Measurements from ENCODE around the gene LAMA2.
"Not testable (repeated sequence)": the region's sequence is repeated elsewhere in the genome, so short reads cannot be mapped to it uniquely, and the experiment has no call there.

LAMA2 gene

DNA sequence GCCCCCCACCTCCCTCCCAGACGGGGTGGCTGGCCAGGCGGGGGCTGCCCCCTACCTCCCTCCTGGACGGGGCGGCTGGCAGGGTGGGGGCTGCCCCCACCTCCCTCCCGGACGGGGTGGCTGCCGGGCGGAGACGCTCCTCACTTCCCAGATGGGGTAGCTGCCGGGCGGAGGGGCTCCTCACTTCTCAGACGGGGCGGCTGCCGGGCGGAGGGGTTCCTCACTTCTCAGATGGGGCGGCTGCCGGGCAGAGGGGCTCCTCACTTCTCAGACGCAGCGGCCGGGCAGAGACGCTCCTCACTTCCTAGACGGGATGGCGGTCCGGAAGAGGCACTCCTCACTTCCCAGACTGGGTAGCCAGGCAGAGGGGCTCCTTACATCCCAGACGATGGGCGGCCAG, 205.5 kb downstream of the LAMA2 start:
- not testable (repeated sequence) for H3K23ac ChIP-seq (ENCODE audit: low read length in 2 of 2); H3K79me1 ChIP-seq (replicated peaks; ENCODE audit: low read length, poor library complexity, severe bottlenecking); H3K18ac ChIP-seq (ENCODE audit: low read depth in 1 of 2, low read length in 2 of 2); H2BK15ac ChIP-seq (ENCODE audit: low read depth, poor library complexity, severe bottlenecking); H3K9ac ChIP-seq (ENCODE audit: low read length); H4K8ac ChIP-seq (ENCODE audit: low read length); H2AK5ac ChIP-seq (ENCODE audit: low read length, severe bottlenecking); H3K14ac ChIP-seq (ENCODE audit: low read length in 2 of 2); H3K27me3 ChIP-seq (ENCODE audit: control insufficient read depth in 1 of 2, insufficient read depth in 1 of 2, low read length in 2 of 2); DNase-seq; H3K4me3 ChIP-seq (ENCODE audit: insufficient read depth in 1 of 2, low read depth in 1 of 2, low read length in 2 of 2); H3K4me1 ChIP-seq (ENCODE audit: control insufficient read depth, insufficient read depth, low read depth, low read length); H2BK120ac ChIP-seq (ENCODE audit: low read depth, low read length); H3K27ac ChIP-seq (ENCODE audit: low read length, poor library complexity, severe bottlenecking); H2BK12ac ChIP-seq (ENCODE audit: low read length in 2 of 2); H2BK5ac ChIP-seq (ENCODE audit: low read depth, low read length, poor library complexity, severe bottlenecking); H3K9me3 ChIP-seq (ENCODE audit: control insufficient read depth, low read length); H4K91ac ChIP-seq (ENCODE audit: low read length); H3K36me3 ChIP-seq (ENCODE audit: control insufficient read depth in 1 of 2, insufficient read depth in 2 of 2, low read depth in 1 of 2, low read length in 2 of 2); H2AFZ ChIP-seq (ENCODE audit: low read depth, low read length); H3K4me2 ChIP-seq (ENCODE audit: low read length, poor library complexity, severe bottlenecking); H3K4ac ChIP-seq (ENCODE audit: low read depth in 1 of 2, low read length in 2 of 2)
- 97% methylated on average over 26 of the region's 26 CpGs for WGBS

DNA sequence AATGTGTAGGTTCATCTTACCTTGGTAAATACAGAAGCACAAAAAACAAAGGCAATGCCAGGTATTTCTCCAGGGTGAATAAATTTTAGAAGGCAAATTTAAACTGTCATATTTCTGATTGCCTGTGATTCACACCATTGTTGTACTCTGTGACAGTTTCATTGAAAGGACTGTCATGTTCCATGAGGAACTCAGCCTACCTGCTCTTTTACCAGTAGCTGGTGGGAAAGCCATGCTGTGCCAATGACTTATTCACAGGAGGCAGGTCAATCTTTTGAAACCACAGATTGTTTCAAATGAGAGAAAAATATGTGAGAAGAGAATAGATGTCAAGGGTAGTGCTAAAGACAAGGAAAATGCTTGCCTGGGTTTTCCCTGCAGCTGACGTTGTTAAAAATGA, 206.4 kb downstream of the LAMA2 start:
- no peak overlapping the region for H3K4me3 ChIP-seq (ENCODE audit: insufficient read depth in 1 of 2, low read depth in 1 of 2, low read length in 2 of 2)
- no peak overlapping the region for H3K4ac ChIP-seq (ENCODE audit: low read depth in 1 of 2, low read length in 2 of 2)
- 93% methylated on average over 1 of the region's 1 CpG for WGBS
- H2AFZ ChIP-seq (ENCODE audit: low read depth, low read length): no peak overlapping the region
- no peaks in the 10 kb centered on the region for H3K36me3 ChIP-seq (ENCODE audit: control insufficient read depth in 1 of 2, insufficient read depth in 2 of 2, low read depth in 1 of 2, low read length in 2 of 2)
- H3K14ac ChIP-seq (ENCODE audit: low read length in 2 of 2): no peak overlapping the region
- H4K91ac ChIP-seq (ENCODE audit: low read length): no peak overlapping the region
- no peak overlapping the region for H3K4me2 ChIP-seq (ENCODE audit: low read length, poor library complexity, severe bottlenecking)
- no peak for DNase-seq
- no peak overlapping the region for H3K23ac ChIP-seq (ENCODE audit: low read length in 2 of 2)
- no peak overlapping the region for H2BK15ac ChIP-seq (ENCODE audit: low read depth, poor library complexity, severe bottlenecking)
- no peak overlapping the region for H2BK120ac ChIP-seq (ENCODE audit: low read depth, low read length)
- H3K27ac ChIP-seq (ENCODE audit: low read length, poor library complexity, severe bottlenecking): no peak overlapping the region
- no peaks in the 10 kb centered on the region for H3K9me3 ChIP-seq (ENCODE audit: control insufficient read depth, low read length)
- no peak overlapping the region for H2BK12ac ChIP-seq (ENCODE audit: low read length in 2 of 2)
- no peak overlapping the region for H2BK5ac ChIP-seq (ENCODE audit: low read depth, low read length, poor library complexity, severe bottlenecking)
- no peaks in the 10 kb centered on the region for H3K79me1 ChIP-seq (replicated peaks; ENCODE audit: low read length, poor library complexity, severe bottlenecking)
- no peak overlapping the region for H2AK5ac ChIP-seq (ENCODE audit: low read length, severe bottlenecking)
- no peak overlapping the region for H4K8ac ChIP-seq (ENCODE audit: low read length)
- no peaks in the 10 kb centered on the region for H3K4me1 ChIP-seq (ENCODE audit: control insufficient read depth, insufficient read depth, low read depth, low read length)
- no peak overlapping the region for H3K9ac ChIP-seq (ENCODE audit: low read length)
- no peak overlapping the region for H3K18ac ChIP-seq (ENCODE audit: low read depth in 1 of 2, low read length in 2 of 2)
- no peaks in the 10 kb centered on the region for H3K27me3 ChIP-seq (ENCODE audit: control insufficient read depth in 1 of 2, insufficient read depth in 1 of 2, low read length in 2 of 2)

DNA sequence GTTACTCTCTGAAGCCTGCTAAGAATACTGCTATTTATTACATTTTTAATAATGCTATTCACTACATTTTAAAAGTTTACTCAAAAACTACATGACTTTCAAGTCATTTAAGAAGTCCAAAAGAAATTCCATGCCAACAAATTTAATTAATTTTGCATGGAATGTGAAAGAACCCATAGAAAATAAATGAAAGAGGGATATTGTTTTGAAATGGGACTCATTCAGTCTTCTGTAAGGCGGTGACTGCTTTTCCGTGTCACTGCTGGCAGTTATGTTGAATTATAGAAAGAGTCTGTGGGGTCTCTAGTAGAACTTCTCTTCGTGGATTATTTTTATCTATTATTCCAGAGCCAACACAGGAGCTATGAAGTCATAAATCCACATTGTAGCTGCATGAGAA, 211.2 kb downstream of the LAMA2 start:
- H2BK5ac ChIP-seq (ENCODE audit: low read depth, low read length, poor library complexity, severe bottlenecking): no peak overlapping the region
- H2AK5ac ChIP-seq (ENCODE audit: low read length, severe bottlenecking): no peak overlapping the region
- H3K4me1 ChIP-seq (ENCODE audit: control insufficient read depth, insufficient read depth, low read depth, low read length): no peaks in the 10 kb centered on the region
- no peak overlapping the region for H2BK120ac ChIP-seq (ENCODE audit: low read depth, low read length)
- no peak overlapping the region for H2AFZ ChIP-seq (ENCODE audit: low read depth, low read length)
- no peaks in the 10 kb centered on the region for H3K79me1 ChIP-seq (replicated peaks; ENCODE audit: low read length, poor library complexity, severe bottlenecking)
- no peak overlapping the region for H3K4me2 ChIP-seq (ENCODE audit: low read length, poor library complexity, severe bottlenecking)
- H3K4ac ChIP-seq (ENCODE audit: low read depth in 1 of 2, low read length in 2 of 2): no peak overlapping the region
- no peak overlapping the region for H4K91ac ChIP-seq (ENCODE audit: low read length)
- peaks cover 0 to 9% of the 10 kb centered on the region in 2 experiments for H3K36me3 ChIP-seq (ENCODE audit: control insufficient read depth in 1 of 2, insufficient read depth in 2 of 2, low read depth in 1 of 2, low read length in 2 of 2)
- H3K23ac ChIP-seq (ENCODE audit: low read length in 2 of 2): no peak overlapping the region
- H3K9me3 ChIP-seq (ENCODE audit: control insufficient read depth, low read length): no peaks in the 10 kb centered on the region
- no peak overlapping the region for H3K18ac ChIP-seq (ENCODE audit: low read depth in 1 of 2, low read length in 2 of 2)
- no peak for DNase-seq
- H2BK12ac ChIP-seq (ENCODE audit: low read length in 2 of 2): no peak overlapping the region
- H3K9ac ChIP-seq (ENCODE audit: low read length): no peak overlapping the region
- H4K8ac ChIP-seq (ENCODE audit: low read length): no peak overlapping the region
- no peak overlapping the region for H3K14ac ChIP-seq (ENCODE audit: low read length in 2 of 2)
- no peaks in the 10 kb centered on the region for H3K27me3 ChIP-seq (ENCODE audit: control insufficient read depth in 1 of 2, insufficient read depth in 1 of 2, low read length in 2 of 2)
- 83% methylated on average over 1 of the region's 3 CpGs for WGBS
- H3K27ac ChIP-seq (ENCODE audit: low read length, poor library complexity, severe bottlenecking): no peak overlapping the region
- no peak overlapping the region for H3K4me3 ChIP-seq (ENCODE audit: insufficient read depth in 1 of 2, low read depth in 1 of 2, low read length in 2 of 2)
- H2BK15ac ChIP-seq (ENCODE audit: low read depth, poor library complexity, severe bottlenecking): no peak overlapping the region

DNA sequence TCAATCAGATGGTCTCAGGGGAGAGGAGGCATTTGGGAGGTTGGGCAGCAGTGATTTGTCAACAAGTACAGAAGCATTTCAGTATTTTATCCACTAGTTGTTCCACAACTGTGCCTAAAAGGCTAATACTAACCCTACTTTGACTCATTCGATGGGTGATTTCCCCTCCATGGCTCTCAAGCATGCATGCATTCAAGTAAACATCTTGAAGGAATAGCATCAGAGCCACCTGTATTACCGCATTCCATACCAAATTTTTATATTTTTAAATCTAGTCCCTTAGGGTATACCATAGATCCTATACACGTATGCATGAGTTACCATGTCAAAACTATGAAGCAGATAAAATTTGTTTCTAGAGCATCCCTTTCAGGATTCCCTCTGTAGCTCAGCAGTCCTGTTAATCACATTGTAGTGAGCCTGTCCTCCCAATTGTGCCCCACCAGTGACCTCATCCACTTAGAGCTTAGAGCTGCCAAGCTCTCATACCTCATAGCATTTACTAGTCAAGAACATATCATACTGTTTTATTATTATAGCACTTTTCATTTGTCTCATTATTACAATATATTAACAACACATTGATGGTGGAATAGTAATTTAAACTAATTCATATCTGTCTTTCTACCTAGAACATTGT, 213.8 kb downstream of the LAMA2 start:
- H3K23ac ChIP-seq (ENCODE audit: low read length in 2 of 2): no peak overlapping the region
- H3K79me1 ChIP-seq (replicated peaks; ENCODE audit: low read length, poor library complexity, severe bottlenecking): no peaks in the 10 kb centered on the region
- peaks cover 0 to 9% of the 10 kb centered on the region in 2 experiments for H3K36me3 ChIP-seq (ENCODE audit: control insufficient read depth in 1 of 2, insufficient read depth in 2 of 2, low read depth in 1 of 2, low read length in 2 of 2)
- H3K27me3 ChIP-seq (ENCODE audit: control insufficient read depth in 1 of 2, insufficient read depth in 1 of 2, low read length in 2 of 2): no peaks in the 10 kb centered on the region
- no peak overlapping the region for H3K9ac ChIP-seq (ENCODE audit: low read length)
- H3K14ac ChIP-seq (ENCODE audit: low read length in 2 of 2): no peak overlapping the region
- H3K4me1 ChIP-seq (ENCODE audit: control insufficient read depth, insufficient read depth, low read depth, low read length): no peaks in the 10 kb centered on the region
- no peak overlapping the region for H2BK15ac ChIP-seq (ENCODE audit: low read depth, poor library complexity, severe bottlenecking)
- no peak overlapping the region for H2BK12ac ChIP-seq (ENCODE audit: low read length in 2 of 2)
- no peak overlapping the region for H2AK5ac ChIP-seq (ENCODE audit: low read length, severe bottlenecking)
- DNase-seq: no peak
- H3K4me3 ChIP-seq (ENCODE audit: insufficient read depth in 1 of 2, low read depth in 1 of 2, low read length in 2 of 2): no peak overlapping the region
- no peak overlapping the region for H3K18ac ChIP-seq (ENCODE audit: low read depth in 1 of 2, low read length in 2 of 2)
- H2BK120ac ChIP-seq (ENCODE audit: low read depth, low read length): no peak overlapping the region
- H3K4ac ChIP-seq (ENCODE audit: low read depth in 1 of 2, low read length in 2 of 2): no peak overlapping the region
- H3K27ac ChIP-seq (ENCODE audit: low read length, poor library complexity, severe bottlenecking): no peak overlapping the region
- H2BK5ac ChIP-seq (ENCODE audit: low read depth, low read length, poor library complexity, severe bottlenecking): no peak overlapping the region
- H3K9me3 ChIP-seq (ENCODE audit: control insufficient read depth, low read length): no peaks in the 10 kb centered on the region
- no peak overlapping the region for H2AFZ ChIP-seq (ENCODE audit: low read depth, low read length)
- no peak overlapping the region for H4K91ac ChIP-seq (ENCODE audit: low read length)
- 95% methylated on average over 3 of the region's 3 CpGs for WGBS
- H4K8ac ChIP-seq (ENCODE audit: low read length): no peak overlapping the region
- no peak overlapping the region for H3K4me2 ChIP-seq (ENCODE audit: low read length, poor library complexity, severe bottlenecking)

All from mesenchymal stem cell (in vitro differentiated cells and primary cell).